H9 (cell line): ENCODE measurements around the gene PPP1R14C. TPM values are rescaled to one million over a fixed set of nuclear protein-coding genes. Genes with fewer than 3 reads are reported as not detected.

ENCODE experiments used
- DNase-seq: peaks from one replicate; pipeline ENCODE4 v3.0.0-alpha.2; 2017
- H2AFZ ChIP-seq: one replicate; pipeline ENCODE4 v1.6.1; 2013; ENCODE audit warnings: mild to moderate bottlenecking, low read length, control low read depth, moderate library complexity
- H2AK5ac ChIP-seq: 2 replicates; pipeline ENCODE4 v1.6.1; 2013; ENCODE audit warnings: low read length, control low read depth, mixed read lengths; ENCODE audit not compliant: insufficient read length
- H2BK120ac ChIP-seq: one replicate; pipeline ENCODE4 v1.6.1; 2013; ENCODE audit warnings: low read depth, mild to moderate bottlenecking, low read length, control low read depth, inconsistent platforms; ENCODE audit not compliant: poor library complexity, severe bottlenecking
- H2BK12ac ChIP-seq: 2 replicates; pipeline ENCODE4 v1.6.1; 2013; ENCODE audit warnings: low read length, control low read depth, mixed read lengths, low read depth; ENCODE audit not compliant: insufficient read length
- H2BK15ac ChIP-seq: 2 replicates; pipeline ENCODE4 v1.6.1; 2013; ENCODE audit warnings: low read depth, low read length, control low read depth
- H2BK20ac ChIP-seq: one replicate; pipeline ENCODE4 v1.6.1; 2013; ENCODE audit warnings: low read depth, mild to moderate bottlenecking, low read length, control low read depth, inconsistent platforms; ENCODE audit not compliant: poor library complexity, severe bottlenecking
- H2BK5ac ChIP-seq: 2 replicates; pipeline ENCODE4 v1.6.1; 2013; ENCODE audit warnings: low read length, control low read depth, mixed read lengths; ENCODE audit not compliant: insufficient read length
- H3K14ac ChIP-seq: 2 replicates; pipeline ENCODE4 v1.6.1; 2013; ENCODE audit warnings: low read length, control low read depth; ENCODE audit not compliant: insufficient read depth
- H3K18ac ChIP-seq: 2 replicates; pipeline ENCODE4 v1.6.1; 2013; ENCODE audit warnings: low read depth, mild to moderate bottlenecking, mixed read lengths, low read length, control low read depth; ENCODE audit not compliant: insufficient read length
- H3K23ac ChIP-seq: 2 replicates; pipeline ENCODE4 v1.6.1; 2013; ENCODE audit warnings: low read length, control low read depth, mixed read lengths, low read depth; ENCODE audit not compliant: insufficient read length
- H3K23me2 ChIP-seq: 2 replicates; pipeline ENCODE4 v1.6.1; 2013; ENCODE audit warnings: low read depth, mild to moderate bottlenecking, mixed read lengths, low read length, control low read depth; ENCODE audit not compliant: insufficient read length, poor library complexity, severe bottlenecking
- H3K27ac ChIP-seq: 2 replicates; pipeline ENCODE4 v1.5.1; 2013; ENCODE audit warnings: low read length, control low read depth, mixed read lengths, low read depth; ENCODE audit not compliant: insufficient read length
- H3K27me3 ChIP-seq: 2 replicates; pipeline ENCODE4 v1.6.1; 2013; ENCODE audit warnings: low read length, control low read depth, inconsistent platforms; ENCODE audit not compliant: insufficient read depth
- H3K4ac ChIP-seq: 2 replicates; pipeline ENCODE4 v1.6.1; 2013; ENCODE audit warnings: low read depth, mild to moderate bottlenecking, control low read depth, inconsistent platforms, low read length, moderate library complexity
- H3K4me1 ChIP-seq: 2 replicates; pipeline ENCODE4 v1.6.1; 2013; ENCODE audit warnings: low read length, control low read depth, inconsistent platforms; ENCODE audit not compliant: insufficient read depth
- H3K4me2 ChIP-seq: 2 replicates; pipeline ENCODE4 v1.6.1; 2013; ENCODE audit warnings: low read length, control low read depth, mixed read lengths; ENCODE audit not compliant: insufficient read length, insufficient read depth
- H3K56ac ChIP-seq: 2 replicates; pipeline ENCODE4 v1.6.1; 2013; ENCODE audit warnings: low read depth, mild to moderate bottlenecking, mixed read lengths, low read length, control low read depth; ENCODE audit not compliant: insufficient read length
- H3K79me1 ChIP-seq: 2 replicates; pipeline ENCODE4 v1.6.1; 2013; ENCODE audit warnings: low read depth, mild to moderate bottlenecking, moderate library complexity, low read length, control low read depth, inconsistent platforms; ENCODE audit not compliant: insufficient read depth, poor library complexity, severe bottlenecking
- H3K79me2 ChIP-seq: 2 replicates; pipeline ENCODE4 v1.6.1; 2013; ENCODE audit warnings: low read length, control low read depth, inconsistent platforms; ENCODE audit not compliant: insufficient read depth
- H3K9ac ChIP-seq: 2 replicates; pipeline ENCODE4 v1.6.1; 2013; ENCODE audit warnings: low read length, control low read depth, mixed read lengths; ENCODE audit not compliant: insufficient read length; ENCODE audit errors: extremely low read depth
- H3K9me3 ChIP-seq: one replicate; pipeline ENCODE4 v1.6.1; 2013; ENCODE audit warnings: low read depth, low read length, inconsistent platforms; ENCODE audit not compliant: control insufficient read depth
- H3T11ph ChIP-seq: one replicate; pipeline ENCODE4 v1.6.1; 2013; ENCODE audit warnings: mild to moderate bottlenecking, low read length, control low read depth, inconsistent platforms
- H4K20me1 ChIP-seq: one replicate; pipeline ENCODE4 v1.6.1; 2013; ENCODE audit not compliant: control insufficient read depth, insufficient read length, insufficient read depth
- H4K5ac ChIP-seq: 2 replicates; pipeline ENCODE4 v1.6.1; 2013; ENCODE audit warnings: low read depth, mild to moderate bottlenecking, mixed read lengths, low read length, control low read depth; ENCODE audit not compliant: insufficient read length
- H4K8ac ChIP-seq: replicated peaks from 2 replicates; pipeline ENCODE4 v1.6.1; 2013; ENCODE audit warnings: low read length, control low read depth, mixed read lengths, low read depth; ENCODE audit not compliant: insufficient read length
- H4K91ac ChIP-seq: 2 replicates; pipeline ENCODE4 v1.6.1; 2013; ENCODE audit warnings: low read depth, mild to moderate bottlenecking, moderate library complexity, mixed read lengths, low read length, control low read depth; ENCODE audit not compliant: insufficient read length
- H3K27ac Mint-ChIP-seq, 3 experiments: 2 replicates in 2 of 3; 3 replicates in 1 of 3; pipeline ENCODE4 v1.8.0; 2020 to 2021; ENCODE audit warnings: mixed read lengths in 3 of 3, mild to moderate bottlenecking in 1 of 3, moderate library complexity in 1 of 3
- H3K27me3 Mint-ChIP-seq: 2 replicates; pipeline ENCODE4 v1.8.0; 2021; ENCODE audit warnings: low read depth, mild to moderate bottlenecking, moderate library complexity, mixed read lengths
- H3K36me3 Mint-ChIP-seq, 3 experiments: 2 replicates in 2 of 3; 3 replicates in 1 of 3; pipeline ENCODE4 v1.8.0; 2020 to 2021; ENCODE audit warnings: low read depth in 3 of 3, mixed read lengths in 3 of 3; ENCODE audit not compliant: insufficient read depth in 1 of 3
- H3K4me1 Mint-ChIP-seq, 2 experiments: 2 replicates each; pipeline ENCODE4 v1.8.0; 2020; ENCODE audit warnings: mixed read lengths in 2 of 2
- H3K4me3 Mint-ChIP-seq, 2 experiments: 2 replicates in 1 of 2; 3 replicates in 1 of 2; pipeline ENCODE4 v1.8.0; 2020 to 2021; ENCODE audit warnings: mild to moderate bottlenecking in 2 of 2, mixed read lengths in 2 of 2, moderate library complexity in 1 of 2
- H3K9me3 Mint-ChIP-seq, 2 experiments: 2 replicates in 1 of 2; 3 replicates in 1 of 2; pipeline ENCODE4 v1.8.0; 2020; ENCODE audit warnings: mild to moderate bottlenecking in 2 of 2, mixed read lengths in 2 of 2, moderate library complexity in 1 of 2
- WGBS: extraction: QIAGEN DNeasy Blood & Tissue Kit; methylation state at CpG from one replicate; pipeline ENCODE4 v1.1.7; 2013; ENCODE audit warnings: missing lambda C conversion rate, low lambda C conversion rate, mixed read lengths; ENCODE audit not compliant: insufficient read length; ENCODE audit errors: extremely low coverage; 5-methylcytosine and 5-hydroxymethylcytosine counted together
- total RNA-seq: library from RNA; stranded (reverse); gene quantifications from 2 replicates; pipeline ENCODE4 v1.2.1, GENCODE V29; 2021
- TF ChIP-seq, protein P1 (sequence below): fragments of 200-600 bp; sonication (generic); conservative IDR thresholded peaks from 3 replicates; pipeline ENCODE4 v1.8.0; 2021; ENCODE audit warnings: antibody characterized with exemption, mild to moderate bottlenecking

The PPP1R14C gene
- total RNA-seq, 1 experiment from 2014 or later: 0.37 TPM

- Mint-ChIP-seq H3K27ac (no peak overlapping the region), H3K36me3 (peaks cover 0 to 11% (median 4%) of the 10 kb centered on the region in 3 experiments; a peak in 3 of 7 replicates), H3K4me1 (peaks cover 10 to 18% of the 10 kb centered on the region in 2 experiments), H3K27me3 (peaks cover 9% of the 10 kb centered on the region), H3K4me3 (no peak overlapping the region), H3K9me3 (peaks cover 5 to 9% of the 10 kb centered on the region in 2 experiments; a peak in 4 of 5 replicates)
- H3K79me1 ChIP-seq: no peaks in the 10 kb centered on the region
- DNase-seq: no peak
- H2BK15ac ChIP-seq: no peak overlapping the region
- H4K91ac ChIP-seq: no peak overlapping the region
- H3K27ac ChIP-seq: no peak overlapping the region
- no peak overlapping the region for H3T11ph ChIP-seq
- H2BK5ac ChIP-seq: no peak overlapping the region
- no peak overlapping the region for H4K5ac ChIP-seq
- H3K79me2 ChIP-seq: no peaks in the 10 kb centered on the region
- H3K9ac ChIP-seq: no peak overlapping the region
- no peak overlapping the region for H2AK5ac ChIP-seq
- no peak overlapping the region for H2AFZ ChIP-seq
- no peaks in the 10 kb centered on the region for H3K4me1 ChIP-seq
- H3K4ac ChIP-seq: no peak overlapping the region
- H2BK120ac ChIP-seq: no peak overlapping the region
- H3K56ac ChIP-seq: no peak overlapping the region
- no peak overlapping the region for H3K18ac ChIP-seq
- no CpG with 5 or more reads among the region's 6 CpGs for WGBS
- no peak overlapping the region for H2BK20ac ChIP-seq
- H3K23me2 ChIP-seq: no peaks in the 10 kb centered on the region
- H3K14ac ChIP-seq: no peak overlapping the region
- no peaks in the 10 kb centered on the region for H3K9me3 ChIP-seq
- no peak overlapping the region for H2BK12ac ChIP-seq
- H3K23ac ChIP-seq: no peak overlapping the region
- H3K4me2 ChIP-seq: no peak overlapping the region
- no peaks in the 10 kb centered on the region for H3K27me3 ChIP-seq
- H4K8ac ChIP-seq: no peak overlapping the region
- TF ChIP-seq, protein P1, sequence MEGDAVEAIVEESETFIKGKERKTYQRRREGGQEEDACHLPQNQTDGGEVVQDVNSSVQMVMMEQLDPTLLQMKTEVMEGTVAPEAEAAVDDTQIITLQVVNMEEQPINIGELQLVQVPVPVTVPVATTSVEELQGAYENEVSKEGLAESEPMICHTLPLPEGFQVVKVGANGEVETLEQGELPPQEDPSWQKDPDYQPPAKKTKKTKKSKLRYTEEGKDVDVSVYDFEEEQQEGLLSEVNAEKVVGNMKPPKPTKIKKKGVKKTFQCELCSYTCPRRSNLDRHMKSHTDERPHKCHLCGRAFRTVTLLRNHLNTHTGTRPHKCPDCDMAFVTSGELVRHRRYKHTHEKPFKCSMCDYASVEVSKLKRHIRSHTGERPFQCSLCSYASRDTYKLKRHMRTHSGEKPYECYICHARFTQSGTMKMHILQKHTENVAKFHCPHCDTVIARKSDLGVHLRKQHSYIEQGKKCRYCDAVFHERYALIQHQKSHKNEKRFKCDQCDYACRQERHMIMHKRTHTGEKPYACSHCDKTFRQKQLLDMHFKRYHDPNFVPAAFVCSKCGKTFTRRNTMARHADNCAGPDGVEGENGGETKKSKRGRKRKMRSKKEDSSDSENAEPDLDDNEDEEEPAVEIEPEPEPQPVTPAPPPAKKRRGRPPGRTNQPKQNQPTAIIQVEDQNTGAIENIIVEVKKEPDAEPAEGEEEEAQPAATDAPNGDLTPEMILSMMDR: no peak
- peaks cover 2% of the 10 kb centered on the region for H4K20me1 ChIP-seq
Observed at GRCh38 chr6:150252714-150253444, 110.0 kb downstream of the PPP1R14C start.
